Measurements from ENCODE around the gene MACC1.

Gene MACC1

DNA sequence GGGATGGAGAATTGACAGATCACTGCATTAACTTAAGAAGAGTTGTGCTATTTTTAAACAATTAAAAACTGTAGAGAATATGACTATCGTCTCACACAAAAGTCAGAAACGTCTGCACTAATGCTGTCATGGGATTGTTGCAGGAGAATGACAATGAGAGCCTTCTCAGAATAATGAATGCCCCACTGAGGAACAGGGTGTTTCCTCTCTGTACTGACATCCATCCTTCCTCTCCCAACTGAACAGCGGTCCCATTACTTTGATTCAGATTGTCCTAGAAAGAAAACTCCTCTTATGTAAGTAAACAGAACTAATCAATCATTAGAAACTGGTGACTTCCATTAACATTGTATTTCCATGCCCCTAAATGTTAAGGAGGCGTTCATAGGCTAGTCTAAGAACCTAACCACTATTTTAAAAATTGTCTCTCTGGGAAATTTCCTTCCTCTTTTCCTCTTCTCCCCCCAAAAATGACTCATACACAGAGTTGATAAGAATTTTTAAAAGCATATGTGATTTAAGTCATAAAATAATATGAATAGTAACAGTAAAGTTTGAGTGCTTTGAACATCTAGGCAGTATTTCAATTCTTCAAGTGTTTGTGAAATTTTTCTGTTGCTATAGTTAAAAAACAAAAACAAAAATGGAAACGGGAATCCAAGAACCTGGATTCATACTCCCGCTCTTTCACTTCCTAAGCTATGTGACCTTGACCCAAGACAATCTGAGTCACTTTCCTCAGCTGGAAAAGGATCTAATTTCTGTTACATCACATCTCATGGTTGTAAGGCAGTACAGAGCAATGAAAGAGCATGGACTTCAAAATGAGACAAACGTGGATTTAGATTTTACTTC is 12.7 kb upstream of the MACC1 start:
- peak; percentile 38 to 43 for DNase-seq (ENCODE audit: low read depth in 2 of 2)

- DNase-seq (ENCODE audit: low read depth in 2 of 2) = no peak
These were observed 11.9 kb upstream of the MACC1 start for GRCh38 chr7:20229081-20229480.

DNA sequence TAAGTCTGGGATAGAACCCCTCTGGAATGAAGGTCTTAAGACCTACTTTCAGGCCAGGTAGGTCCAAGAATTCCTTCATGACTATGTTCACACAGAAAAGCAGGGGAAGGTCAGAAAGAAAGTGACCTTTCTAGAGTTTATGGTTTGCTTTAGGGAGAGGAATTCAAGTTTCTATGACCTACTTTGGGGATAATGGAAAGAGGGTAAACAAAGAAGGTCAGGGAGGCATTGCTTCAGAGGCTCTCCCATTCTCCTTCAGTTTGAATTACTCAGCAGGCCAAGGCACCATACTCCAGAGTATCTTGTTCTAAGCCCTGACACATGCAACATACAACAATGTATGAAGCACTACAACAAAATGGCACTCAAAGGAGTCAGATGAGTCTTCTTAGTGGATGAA is 11.5 kb upstream of the MACC1 start:
- no peak for DNase-seq (ENCODE audit: low read depth in 2 of 2)

- no peak for DNase-seq (ENCODE audit: low read depth in 2 of 2)
These were observed 10.2 kb upstream of the MACC1 start for GRCh38 chr7:20227291-20227795.

GRCh38 chr7:20226860-20227259 is 9.7 kb upstream of the MACC1 start:
- no peak for DNase-seq (ENCODE audit: low read depth in 2 of 2)

- no peak for DNase-seq (ENCODE audit: low read depth in 2 of 2)
These were observed 8.2 kb upstream of the MACC1 start for GRCh38 chr7:20225384-20225783.

DNA sequence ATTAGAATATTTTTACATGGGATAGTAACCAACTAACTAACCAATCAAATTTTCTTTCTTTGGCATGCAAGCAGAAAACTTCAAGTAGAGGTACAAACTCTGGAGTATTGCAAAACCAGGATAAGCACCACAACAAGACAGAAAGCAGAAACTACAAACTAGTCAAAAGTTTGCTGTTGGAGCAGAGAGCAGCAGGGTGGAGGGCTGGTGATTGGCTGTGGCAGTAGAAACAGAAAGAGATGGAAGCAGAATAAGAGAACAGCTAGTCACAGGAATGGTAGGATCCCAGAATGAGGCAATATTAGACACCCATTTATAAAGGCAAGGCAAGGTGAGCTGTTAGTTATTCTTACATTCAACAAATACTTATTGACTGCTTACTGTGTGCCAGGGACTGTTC is 6.8 kb upstream of the MACC1 start:
- no peak for DNase-seq (ENCODE audit: low read depth in 2 of 2)

GRCh38 chr7:20223356-20223755 is 6.2 kb upstream of the MACC1 start:
- no peak for DNase-seq (ENCODE audit: low read depth in 2 of 2)

GRCh38 chr7:20222219-20222828 is 5.1 kb upstream of the MACC1 start:
- DNase-seq (ENCODE audit: low read depth in 2 of 2) = no peak

- DNase-seq (ENCODE audit: low read depth in 2 of 2) = peak; percentile 98
These were observed 3.9 kb upstream of the MACC1 start for GRCh38 chr7:20220921-20221547.

- no peak for DNase-seq (ENCODE audit: low read depth in 2 of 2)
These were observed 3.1 kb upstream of the MACC1 start for GRCh38 chr7:20220293-20220761.

DNA sequence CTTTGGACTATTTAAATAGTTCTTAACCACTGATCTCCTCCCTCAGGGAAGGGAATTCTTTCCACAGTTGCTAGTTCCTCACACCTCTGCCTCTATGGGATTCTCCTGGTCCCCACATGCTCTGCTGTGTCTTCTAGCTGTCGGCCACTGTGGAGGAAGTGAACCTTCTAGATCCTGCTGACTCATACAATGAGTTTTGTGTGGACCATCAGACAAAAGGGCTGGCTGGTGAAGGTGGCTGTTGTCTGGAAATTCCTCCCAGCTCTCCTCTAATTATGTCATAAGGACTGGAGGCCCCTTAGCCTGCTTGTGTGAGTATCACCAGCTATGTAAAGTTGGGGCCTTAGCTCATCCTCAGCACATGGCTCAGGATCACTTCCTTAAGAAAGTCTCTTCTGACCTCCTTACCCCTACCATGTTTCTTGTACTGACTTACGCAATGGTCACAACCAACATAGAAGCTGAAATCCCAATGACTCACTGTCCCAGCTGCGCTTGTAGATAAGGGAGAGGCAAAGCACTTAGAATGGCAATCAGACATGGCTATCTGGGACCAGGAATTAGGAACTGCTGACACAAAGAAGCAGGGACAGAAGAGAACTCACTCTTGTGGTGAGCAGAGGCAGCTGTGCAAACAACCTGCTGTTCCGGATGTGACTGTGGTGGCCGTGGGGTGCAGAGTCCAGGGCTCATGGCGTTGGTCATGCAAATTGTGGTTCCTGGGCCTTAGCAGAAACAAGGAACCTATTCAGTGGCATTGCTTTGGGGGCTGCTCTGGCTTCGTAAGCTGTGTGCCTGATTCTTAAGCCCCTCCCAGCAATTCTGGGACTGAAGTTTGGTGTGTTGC is 2.5 kb upstream of the MACC1 start:
- DNase-seq (ENCODE audit: low read depth in 2 of 2) = no peak

- no peak for DNase-seq (ENCODE audit: low read depth in 2 of 2)
These were observed 1.9 kb upstream of the MACC1 start for GRCh38 chr7:20219062-20219445.

DNA sequence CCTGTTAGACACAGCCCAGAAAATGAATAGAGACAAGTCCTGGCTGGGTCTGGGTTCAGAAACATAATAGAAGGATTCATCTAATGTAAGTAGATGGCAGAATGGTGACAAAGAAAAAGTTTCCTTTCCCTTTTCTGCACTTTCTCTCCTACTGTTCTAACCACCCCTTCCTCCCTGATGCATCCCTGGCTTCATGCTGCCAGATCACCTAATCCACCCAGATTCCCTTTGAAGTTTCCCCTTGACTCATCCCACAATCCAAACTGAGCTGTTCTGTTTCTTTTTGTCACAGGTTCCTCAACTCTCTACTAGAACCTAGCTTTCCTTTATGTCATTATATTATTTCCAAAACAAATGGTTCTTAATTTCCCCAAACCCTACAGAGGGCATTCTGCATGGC is 1.1 kb upstream of the MACC1 start:
- no peak for DNase-seq (ENCODE audit: low read depth in 2 of 2)

GRCh38 chr7:20216406-20217036 is 663 bp downstream of the MACC1 start:
- DNase-seq (ENCODE audit: low read depth in 2 of 2) = no peak

- DNase-seq (ENCODE audit: low read depth in 2 of 2) = no peak
These were observed 2.1 kb downstream of the MACC1 start for GRCh38 chr7:20214921-20215669.

- DNase-seq (ENCODE audit: low read depth in 2 of 2) = no peak
These were observed 3.1 kb downstream of the MACC1 start for GRCh38 chr7:20214132-20214531.

DNA sequence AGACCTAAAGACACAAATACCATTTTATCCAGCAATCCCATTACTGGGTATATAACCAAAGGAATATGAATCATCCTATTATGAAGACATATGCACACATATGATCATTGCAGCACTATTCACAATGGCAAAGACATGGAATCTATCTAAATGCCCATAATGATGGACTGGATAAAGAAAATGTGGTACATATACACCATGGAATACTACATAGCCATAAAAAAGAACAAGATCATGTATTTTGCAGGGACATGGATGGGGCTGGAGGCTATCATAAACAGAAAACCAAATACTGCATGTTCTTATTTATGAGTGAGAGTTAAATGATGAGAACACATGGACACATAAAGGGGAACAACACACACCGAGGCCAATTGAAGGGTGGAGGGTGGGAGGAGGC is 3.8 kb downstream of the MACC1 start:
- no peak for DNase-seq (ENCODE audit: low read depth in 2 of 2)

GRCh38 chr7:20211376-20211775 is 5.8 kb downstream of the MACC1 start:
- no peak for DNase-seq (ENCODE audit: low read depth in 2 of 2)

DNA sequence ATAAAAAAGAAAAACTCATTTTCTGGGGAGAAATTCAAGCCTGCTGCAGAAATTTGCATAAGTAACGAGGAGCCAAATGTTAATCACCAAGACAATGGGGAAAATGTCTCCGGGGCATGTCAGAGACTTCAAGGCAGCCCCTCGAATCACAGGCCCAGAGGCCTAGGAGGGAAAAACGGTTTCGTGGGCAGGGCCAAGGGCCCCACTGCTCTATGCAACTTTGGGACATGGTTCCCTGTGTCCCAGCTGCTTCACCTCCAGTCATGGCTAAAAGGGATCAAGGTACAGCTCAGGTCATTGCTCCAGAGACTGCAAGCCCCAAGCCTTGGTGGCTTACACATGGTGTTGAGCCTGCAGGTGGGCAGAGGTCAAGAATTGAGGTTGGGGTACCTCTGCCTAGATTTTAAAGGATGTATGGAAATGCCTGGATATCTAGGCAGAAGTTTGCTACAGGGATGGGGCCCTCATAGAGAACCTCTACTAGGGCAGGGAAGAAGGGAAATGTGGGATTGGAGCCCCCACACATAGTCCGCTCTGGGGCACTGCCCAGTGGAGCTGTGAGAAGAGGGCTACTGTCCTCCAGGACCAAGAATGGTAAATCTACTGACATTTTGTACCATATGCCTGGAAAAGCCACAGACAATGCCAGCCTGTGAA is 8.4 kb downstream of the MACC1 start:
- DNase-seq (ENCODE audit: low read depth in 2 of 2) = no peak
